HG03439 (cell line): Measurements from ENCODE around the gene KLHL25.

Experiments
- ATAC-seq: cut with Tn5 transposase; IDR thresholded peaks from one replicate; pipeline ENCODE4 v1.9.1; 2021; ENCODE audit warnings: mild to moderate bottlenecking, moderate library complexity; ENCODE audit not compliant: unreplicated experiment

The KLHL25 gene

DNA sequence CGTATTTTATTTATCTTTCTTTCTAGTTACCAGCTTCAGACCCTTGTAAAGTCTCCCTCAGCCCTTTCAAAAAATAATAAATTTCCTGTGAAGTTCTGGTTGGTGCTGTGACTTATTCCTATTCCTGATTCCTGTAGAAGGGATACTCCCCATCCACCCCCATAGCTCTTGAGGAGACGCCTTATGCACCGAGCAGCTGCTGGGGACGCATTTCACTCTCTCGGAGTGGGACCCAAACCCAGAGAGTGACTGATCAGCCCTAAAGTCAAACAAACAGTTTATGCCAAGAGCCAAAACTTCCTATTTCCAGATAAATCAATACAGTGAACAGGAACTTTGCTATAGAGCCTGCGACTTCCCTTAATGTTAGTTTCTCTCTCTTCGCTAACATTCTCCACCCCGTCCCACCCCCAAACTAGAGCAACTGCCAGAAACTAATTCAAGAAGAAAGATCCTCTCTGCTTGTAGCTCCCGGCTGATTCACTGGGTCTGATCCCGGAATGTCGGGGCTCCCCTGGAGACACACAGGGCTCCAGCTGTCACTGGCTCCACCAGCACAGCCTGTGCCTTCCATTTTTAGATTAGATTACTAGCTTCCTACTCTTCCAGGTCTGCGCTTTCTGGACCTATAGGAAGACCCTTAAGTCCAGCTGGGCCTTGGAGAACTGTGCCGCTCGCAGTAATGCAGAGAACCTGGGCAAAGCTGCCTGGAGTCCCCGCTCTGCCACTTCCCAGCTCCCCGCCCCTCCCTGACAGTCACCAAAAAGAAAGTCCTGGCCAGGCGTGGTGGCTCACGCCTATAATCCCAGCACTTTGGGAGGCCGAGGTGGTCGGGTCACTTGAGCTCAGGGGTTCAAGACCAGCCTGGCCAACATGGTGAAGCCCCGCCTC lies 45.2 kb downstream of the KLHL25 start:
- ATAC-seq: no peak

DNA sequence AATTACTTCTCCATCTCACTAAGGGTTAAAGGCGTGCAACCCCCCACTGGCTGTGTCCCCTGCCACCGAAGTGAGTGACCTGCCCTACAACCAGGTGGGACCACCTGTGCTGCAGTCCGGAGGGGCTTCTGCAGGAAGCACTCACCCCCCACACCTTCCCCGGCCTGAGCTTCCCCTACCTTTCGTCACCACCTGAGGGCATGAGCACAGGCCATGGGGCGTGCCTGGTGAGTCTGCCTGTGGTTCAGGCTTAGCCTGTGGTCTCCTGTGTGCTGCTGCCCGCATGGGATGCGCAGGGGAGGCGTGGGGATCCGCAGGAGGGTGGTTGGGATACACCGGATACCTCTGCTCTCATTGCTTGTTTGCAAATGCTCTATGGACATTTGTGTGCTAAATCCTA lies 46.0 kb downstream of the KLHL25 start:
- no peak for ATAC-seq

DNA sequence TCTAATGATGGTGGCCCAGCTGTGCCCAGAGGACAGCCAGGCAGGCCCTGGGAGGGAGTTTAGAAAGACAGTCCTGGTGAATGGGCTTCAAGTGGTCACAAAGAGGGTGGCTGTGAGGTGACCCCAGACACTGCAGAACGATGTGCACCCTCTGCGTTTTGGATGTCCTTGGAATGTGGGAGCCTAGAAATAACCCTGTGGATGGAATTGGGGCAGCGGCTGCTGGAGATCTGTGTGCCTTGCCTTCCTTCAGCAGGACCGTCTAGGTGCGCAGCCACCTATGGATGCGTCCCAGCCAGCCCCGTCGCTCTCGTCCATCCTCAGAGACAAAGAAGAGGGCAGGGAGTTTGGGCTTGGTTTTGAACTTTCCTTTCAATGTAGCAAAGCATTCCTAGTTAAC lies 46.5 kb downstream of the KLHL25 start:
- ATAC-seq: no peak

DNA sequence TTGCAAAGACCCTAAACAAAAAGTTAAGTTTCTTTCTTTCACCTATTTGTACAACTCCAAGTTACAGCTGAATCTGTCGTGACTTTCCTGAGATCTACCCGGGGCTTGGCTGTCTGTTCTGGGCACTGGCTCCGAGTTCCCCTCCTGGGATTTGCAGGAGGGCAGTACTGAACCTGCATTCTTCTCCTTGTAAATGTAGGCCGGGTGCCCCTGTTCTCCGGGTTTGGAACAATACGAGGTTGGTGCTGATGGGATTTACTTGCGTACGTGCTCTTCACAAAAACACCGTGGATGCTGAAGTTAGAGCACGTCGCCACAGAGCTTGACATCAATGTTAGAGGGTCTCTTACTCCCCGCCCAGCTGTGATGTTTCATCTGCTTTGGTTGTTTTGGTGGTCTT lies 48.1 kb downstream of the KLHL25 start:
- ATAC-seq: no peak

DNA sequence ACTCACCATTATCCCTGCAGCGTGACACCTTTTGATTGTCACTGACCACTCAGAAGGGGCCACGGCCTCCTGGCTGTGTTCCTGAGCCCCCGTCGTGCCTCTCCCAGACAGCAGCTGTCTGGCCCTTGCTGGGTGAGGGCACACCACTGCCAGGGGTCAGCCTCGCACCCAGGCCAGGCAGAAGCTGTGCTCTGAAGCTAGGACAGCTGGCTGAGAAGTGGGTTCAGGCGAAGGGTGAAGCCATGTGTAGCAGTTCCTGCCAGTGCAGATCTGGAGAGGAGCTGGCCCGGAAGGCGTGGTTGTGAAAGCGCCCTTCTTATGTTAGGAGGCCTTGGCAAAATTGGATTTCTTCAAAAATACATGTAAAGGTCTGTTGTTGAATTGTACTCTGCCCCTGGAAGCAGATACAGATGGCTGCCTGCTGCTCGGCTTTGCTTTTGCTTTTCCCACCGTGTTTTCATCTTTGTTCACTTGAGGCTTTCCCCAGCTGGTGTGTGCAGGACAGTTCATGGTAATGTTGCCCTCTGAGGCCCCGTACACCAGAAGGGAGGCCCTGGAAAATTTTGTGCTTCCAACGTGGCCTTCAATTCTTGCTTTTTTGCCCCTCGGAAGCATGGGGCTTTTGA lies 49.1 kb downstream of the KLHL25 start:
- ATAC-seq: no peak

DNA sequence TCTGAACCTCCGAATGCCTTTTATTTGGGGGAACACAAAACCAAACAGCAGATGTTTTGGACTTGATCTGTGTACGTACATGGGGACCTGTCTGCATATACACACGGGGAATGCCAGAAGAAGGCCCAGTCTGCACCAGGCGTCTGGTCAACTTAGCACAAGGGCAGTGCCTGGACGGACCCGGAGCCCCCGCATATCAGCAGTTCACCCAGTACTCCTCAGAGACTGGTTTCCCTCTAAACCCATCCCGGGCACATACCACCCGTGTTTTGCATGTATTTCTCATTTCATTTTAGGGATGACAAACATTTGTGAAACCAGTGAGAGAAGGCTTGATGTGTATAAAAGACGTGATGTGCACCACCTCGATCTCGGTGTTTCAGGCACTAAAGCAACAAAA lies 49.7 kb downstream of the KLHL25 start:
- no peak for ATAC-seq

DNA sequence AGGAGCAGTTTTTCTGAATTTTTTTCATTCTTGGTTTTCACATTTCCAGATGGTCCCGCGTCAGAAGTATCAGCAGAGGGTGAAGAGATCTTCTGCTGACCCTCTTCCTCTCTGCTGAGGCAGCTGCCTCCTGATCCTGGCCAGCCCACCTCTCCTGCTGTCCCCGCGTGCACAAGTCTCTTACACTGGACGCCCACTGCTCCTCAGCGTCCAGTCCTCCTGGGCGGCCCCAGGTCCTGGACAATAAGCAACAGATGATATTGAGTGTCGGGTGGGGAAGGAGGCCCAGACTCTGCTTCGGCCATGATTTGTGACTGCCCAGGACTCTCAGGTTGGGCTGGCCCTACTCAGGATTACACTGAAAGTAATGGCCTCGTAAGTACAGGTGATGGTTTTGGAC lies 50.1 kb downstream of the KLHL25 start:
- ATAC-seq: no peak

DNA sequence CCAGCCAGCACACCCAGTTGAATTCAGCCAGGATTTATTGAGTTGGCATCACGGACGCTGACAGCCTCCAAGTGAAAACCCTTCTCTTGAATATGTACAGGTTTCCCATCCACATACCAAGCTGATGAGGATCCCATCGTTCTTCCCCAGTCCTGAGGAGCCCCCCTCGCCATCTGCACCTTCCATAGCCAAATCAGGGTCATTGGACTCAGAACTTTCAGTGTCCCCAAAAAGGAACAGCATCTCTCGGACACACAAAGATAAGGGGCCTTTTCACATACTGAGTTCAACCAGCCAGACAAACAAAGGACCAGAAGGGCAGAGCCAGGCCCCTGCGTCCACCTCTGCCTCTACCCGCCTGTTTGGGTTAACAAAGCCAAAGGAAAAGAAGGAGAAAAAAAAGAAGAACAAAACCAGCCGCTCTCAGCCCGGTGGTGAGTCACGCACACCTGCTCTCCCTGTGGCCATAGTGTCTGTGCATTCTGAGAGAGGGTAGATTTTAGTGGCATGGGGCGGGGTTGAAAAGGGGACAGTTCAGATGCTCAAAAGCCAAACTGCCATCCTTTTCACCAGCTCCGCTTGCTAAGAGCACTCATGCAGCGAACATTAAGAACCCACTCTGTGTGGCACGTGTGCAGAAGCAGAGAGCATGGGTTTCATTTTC lies 51.2 kb downstream of the KLHL25 start:
- ATAC-seq: no peak

DNA sequence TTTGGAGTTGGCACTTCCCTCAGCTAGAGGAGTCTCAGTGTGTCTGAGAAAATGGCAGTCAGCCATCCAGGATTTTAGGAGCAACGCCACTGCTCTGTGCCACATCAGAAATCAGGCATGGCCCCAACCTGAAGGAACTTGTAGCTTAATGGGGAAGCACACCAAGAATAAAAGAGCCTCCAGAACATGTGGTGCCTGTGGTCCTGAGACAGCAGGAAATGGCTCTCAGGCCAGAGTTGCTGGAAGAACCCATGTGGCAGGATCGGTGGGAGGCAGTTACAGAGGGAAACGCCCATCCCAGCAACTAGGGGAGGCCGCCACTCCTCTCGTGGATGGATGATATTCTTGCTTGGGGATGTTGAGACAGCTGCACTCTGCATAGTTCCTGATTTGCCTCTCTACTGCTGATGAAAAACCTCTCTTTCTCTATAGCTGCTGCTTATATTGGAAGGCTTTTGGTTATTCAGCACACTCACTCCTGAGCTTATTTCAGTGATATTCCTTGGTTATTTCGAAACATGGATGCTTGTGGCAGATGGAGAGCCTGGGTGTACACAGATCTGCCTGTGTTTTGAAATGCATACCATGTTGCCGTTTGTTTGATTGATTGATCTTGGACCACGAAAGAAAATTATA lies 52.4 kb downstream of the KLHL25 start:
- ATAC-seq: no peak

DNA sequence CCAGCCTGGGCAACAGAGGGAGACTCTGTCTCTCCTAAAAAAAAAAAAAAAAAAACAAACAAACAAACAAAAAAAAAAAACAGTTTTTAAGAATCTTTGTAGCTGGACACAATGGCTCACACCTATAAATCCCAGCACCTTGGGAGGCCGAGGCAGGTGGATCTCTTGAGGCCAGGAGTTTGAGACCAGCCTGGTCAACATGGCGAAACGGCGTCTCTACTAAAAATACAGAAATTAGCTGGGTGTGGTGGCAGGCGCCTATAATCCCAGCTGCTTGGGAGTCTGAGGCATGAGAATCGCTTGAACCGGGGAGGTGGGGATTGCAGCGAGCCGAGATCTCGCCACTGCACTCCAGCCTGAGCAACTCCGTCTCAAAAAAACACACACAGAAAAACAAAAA lies 53.1 kb downstream of the KLHL25 start:
- no peak for ATAC-seq

DNA sequence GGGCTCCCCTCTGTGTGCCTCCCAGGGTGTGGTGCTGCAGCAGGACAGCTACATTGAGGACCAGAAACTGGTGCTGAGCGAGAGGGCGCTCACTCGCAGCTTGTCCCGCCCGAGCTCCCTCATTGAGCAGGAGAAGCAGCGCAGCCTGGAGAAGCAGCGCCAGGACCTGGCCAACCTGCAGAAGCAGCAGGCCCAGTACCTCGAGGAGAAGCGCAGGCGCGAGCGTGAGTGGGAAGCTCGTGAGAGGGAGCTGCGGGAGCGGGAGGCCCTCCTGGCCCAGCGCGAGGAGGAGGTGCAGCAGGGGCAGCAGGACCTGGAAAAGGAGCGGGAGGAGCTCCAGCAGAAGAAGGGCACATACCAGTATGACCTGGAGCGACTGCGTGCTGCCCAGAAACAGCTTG lies 53.7 kb downstream of the KLHL25 start:
- no peak for ATAC-seq

DNA sequence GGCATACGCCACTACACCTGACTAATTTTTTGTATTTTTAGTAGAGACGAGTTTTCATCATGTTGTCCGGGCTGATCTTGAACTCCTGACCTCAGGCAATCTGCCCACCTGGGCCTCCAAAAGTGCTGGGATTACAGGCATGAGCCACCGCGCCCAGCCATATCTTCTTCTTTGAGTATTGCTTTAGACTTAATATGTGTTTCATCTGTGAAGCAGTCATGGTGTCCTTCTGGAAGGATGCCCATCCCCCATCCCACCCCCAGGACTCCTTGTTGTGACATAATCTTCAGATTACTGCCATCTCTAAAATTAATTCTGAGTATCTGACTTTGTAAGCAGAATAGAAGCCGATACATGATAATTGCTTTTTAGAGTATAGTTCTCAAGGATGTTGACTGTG lies 57.7 kb downstream of the KLHL25 start:
- no peak for ATAC-seq

DNA sequence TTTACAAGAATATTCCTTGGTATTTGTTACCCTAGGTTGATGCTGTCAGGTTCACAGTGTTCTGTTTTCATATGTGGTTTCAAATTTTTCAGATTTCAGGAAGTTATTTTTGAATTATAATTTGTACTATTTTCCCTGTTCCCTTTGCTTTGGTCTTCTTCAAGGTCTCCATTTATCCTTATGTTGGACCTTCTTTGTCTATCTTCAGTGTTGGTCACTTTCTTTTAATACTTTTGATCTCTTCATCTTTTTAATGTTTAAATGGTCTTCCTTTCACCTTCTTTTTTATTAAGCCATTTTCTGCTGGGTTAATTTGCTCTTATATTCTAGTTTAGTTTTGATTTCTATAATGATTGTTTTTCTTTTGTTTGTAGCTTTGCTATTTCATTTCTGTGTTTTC lies 61.3 kb downstream of the KLHL25 start:
- ATAC-seq: no peak

DNA sequence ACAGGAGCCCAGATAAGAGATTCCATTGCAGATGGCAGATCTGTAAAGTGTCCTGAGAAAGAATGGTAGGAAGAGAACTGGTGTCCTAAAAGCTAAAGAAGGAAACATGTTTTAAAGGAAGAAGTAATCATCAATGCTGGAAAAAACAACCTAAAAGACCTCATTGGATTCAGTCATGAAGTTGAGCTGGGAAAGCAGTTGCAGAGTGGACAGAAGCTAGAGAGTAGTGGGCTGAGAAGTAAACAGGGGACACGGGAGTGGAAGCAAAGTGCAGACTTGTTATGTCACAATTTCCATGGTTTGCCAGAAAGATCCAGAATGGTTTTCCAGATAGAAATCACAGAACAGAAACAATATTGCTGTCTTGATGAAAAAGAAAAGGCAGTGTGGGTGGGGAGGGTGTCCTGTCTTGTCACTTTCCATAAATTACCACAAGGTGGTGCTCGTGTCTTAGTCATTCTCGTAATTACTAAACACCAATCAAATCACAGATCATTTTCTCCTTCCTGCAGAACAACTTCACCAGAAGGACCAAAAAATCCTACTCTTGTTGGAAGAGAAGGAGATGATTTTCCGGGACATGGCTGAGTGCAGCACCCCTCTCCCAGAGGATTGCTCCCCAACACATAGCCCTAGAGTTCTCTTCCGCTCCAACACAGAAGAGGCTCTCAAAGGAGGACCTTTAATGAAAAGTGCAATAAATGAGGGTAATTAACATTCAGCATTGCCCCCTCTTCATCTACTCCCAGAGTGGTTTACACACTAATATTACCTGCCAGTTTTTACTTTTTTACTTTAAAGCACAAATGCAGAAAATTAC lies 64.5 kb downstream of the KLHL25 start:
- ATAC-seq: peak; percentile 58

DNA sequence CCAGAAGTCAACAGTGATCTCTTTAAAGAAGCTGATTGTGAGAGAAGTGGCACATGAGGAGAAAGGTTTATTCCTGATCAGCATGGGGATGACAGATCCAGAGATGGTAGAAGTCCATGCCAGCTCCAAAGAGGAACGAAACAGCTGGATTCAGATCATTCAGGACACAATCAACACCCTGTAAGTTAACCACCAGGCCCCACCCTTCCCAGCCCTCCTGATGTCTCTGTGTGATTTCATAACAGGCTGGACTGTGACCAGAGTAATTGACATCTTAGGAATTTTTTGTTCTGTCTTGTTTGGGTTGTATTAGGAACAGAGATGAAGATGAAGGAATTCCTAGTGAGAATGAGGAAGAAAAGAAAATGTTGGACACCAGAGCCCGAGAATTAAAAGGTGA lies 67.7 kb downstream of the KLHL25 start:
- no peak for ATAC-seq

DNA sequence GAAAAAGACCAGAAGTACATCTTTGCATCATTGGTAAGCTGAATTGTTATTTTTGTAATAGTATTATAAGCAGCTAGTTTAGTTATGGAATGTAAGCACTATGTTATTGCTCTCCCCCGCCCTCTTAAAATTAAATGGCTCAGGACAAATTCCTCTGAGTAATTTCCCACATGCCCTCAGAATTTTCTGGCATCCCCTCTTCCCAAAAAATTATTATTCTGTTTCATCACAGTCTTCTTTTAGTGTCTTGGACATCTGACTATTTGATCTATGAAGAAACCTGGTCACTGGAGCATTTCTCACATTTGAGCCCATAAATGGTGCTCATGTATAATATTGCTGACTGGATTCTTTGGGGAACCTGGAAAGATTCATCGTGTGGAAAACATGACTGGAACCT lies 68.3 kb downstream of the KLHL25 start:
- ATAC-seq: no peak

DNA sequence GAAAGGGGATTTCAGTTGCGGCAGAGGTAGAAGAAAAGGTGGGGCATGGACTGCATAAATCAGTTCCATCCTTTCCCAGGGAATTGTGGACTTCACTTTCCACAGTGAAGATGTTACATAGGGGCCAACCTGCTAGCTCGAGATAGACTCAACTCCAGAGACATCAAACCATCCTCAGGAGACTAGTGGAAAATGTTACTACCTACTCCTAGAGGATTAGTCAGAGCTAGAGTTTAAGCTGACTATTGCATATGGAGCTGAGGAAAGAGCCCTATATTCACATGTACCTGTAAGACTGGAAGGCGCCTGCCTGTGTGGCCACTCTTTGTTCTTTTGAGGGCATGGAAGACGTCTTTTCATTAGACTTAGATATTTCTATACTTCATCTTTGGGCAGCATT lies 69.2 kb downstream of the KLHL25 start:
- ATAC-seq: no peak

DNA sequence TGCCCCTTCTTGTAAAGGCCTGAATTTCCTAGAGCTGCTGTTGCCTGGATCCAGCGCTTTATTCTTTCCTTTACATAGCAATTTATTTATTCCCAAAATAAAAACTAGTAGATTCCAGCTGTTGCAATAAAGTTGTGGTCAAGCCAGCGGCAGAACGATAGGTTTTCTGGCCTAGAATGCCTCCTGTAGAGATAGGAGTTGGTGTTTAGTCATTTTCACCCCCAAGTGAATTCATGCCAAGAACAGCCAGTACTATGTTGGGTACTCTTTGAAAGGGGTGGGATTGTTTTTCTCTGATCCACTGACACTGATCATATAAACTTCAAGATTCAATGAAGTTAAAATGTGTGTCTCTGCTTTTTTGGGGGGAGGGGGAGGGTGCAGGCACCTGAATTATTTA lies 69.7 kb downstream of the KLHL25 start:
- ATAC-seq: no peak

DNA sequence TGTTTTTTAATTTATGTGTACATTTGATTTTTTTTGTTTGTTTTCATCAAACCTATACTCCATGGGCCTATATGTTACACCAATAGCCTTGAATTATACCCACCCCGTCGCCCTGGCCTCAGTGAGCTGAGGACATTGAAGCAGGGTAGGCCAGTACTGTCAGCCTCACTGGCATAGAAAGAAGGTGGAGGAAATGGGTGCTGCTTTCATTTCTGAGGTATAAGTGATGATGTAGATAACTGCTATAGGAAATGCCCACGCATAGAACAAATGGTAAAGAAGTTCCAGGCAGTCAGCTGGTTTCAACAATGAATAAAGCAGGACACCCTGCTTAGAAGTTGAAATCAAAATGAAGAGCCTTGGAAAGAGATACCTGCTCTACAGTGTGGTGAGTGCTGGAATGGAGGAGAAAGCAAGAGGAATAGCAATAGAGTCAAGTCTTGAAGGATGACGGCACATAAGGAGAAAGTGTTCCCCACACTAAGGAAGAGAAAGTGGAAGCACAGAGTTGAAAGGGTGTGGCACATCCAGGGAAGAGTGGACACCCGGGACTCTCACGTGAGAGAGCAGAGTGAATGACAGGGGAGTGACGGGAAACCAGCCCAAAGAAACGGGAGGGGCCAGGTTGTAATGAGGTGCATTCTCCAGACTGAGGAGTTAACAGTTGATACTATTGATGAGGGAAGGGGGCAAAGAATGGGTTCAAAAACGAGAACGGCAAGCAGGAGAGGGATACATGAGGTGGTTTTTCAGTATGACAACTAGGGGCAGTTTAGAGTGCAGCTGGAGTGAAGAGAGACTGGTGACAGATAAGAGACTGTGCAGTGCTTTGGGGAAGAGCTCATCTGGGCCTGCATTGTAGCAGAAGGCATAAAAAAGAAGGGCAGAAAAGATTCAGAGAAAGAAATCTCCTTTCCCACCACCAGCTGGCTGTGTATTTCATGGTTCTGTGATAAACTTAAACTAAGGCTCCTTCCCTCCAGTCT lies 70.5 kb downstream of the KLHL25 start:
- no peak for ATAC-seq
